Measurements from ENCODE around the gene VAC14.

DNA sequence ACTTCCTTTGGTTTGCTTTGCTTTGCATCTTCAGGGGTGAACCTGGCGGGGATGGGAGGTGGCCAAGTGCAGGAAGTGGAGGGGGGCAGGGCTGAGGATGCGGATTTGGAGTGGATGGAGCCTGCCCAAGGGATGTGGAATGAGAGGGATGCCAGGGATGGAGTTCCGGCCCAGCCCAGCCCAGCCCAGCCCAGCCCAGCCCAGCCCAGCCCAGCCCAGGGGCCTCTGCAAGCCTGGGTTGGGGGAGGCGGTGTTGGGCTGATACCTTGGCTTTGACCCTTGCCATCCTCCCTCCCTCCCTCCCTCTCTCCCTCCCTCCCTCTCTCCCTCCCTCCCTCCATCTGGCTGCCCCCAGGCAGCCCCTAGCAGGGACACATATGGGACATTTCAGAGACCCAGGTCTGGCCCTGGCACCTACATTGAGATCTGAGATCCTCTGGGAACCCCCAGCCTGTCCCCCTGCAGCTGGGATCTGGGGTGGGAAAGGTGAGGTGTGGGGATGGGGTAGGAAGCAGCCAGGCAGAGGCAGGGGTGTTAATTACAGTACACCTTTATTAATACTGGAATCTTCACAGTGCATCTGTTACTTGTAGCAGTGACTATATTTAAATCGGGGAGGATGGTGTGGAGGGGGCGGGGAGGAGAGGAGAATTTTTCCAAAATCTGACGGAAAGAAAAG, 140.1 kb downstream of the VAC14 start:
- TF ChIP-seq, protein P1, sequence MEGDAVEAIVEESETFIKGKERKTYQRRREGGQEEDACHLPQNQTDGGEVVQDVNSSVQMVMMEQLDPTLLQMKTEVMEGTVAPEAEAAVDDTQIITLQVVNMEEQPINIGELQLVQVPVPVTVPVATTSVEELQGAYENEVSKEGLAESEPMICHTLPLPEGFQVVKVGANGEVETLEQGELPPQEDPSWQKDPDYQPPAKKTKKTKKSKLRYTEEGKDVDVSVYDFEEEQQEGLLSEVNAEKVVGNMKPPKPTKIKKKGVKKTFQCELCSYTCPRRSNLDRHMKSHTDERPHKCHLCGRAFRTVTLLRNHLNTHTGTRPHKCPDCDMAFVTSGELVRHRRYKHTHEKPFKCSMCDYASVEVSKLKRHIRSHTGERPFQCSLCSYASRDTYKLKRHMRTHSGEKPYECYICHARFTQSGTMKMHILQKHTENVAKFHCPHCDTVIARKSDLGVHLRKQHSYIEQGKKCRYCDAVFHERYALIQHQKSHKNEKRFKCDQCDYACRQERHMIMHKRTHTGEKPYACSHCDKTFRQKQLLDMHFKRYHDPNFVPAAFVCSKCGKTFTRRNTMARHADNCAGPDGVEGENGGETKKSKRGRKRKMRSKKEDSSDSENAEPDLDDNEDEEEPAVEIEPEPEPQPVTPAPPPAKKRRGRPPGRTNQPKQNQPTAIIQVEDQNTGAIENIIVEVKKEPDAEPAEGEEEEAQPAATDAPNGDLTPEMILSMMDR (IDR thresholded peaks at IDR 0.05): no peak
- no peak for TF ChIP-seq EP300 (IDR thresholded peaks at IDR 0.05)
